ENCODE data around the gene ACSL1.

ACSL1 gene

DNA sequence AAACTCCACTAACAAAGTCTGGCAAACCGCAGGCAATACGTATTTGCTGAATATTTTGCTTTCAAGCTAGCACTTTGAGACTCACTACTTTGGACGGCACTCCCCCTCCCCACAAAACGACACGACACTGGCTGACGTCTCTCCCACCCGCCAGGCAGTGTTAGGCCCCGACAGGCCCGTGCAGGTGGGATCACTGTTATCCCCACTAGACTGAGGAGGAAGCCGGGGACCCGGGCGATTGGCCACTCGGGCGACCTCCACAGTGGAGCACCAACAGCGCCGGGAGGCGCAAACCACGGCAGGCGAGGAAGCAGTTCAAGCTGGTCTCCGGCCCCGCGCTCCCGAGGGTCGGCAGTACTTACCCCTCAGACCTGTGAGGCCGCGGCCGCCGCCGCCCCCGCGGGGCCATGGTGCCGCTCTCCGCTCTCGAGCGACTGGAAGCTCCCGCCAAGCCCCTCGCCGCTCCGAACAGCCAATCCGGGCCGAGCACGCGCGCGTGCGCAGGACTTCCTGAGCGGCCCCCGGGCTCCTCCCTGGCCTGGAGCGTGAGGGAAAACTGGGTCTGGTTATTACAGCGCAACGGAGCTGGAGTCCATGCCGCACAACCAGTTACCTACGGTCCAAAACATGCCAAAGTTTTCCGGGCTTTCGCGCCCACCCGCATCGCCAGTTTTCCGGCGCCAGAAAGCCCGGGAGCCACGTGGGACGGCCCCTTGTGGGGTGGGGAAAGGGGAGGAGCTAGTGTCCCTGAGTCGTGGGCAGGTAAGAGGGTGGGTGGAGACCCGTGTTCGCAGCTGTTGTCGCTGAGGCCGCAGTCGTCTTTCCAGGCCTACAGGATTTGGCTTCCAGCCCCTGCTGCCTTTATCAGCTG is 91.9 kb downstream of the ACSL1 start, which contains the start of gene CENPU:
TSS of gene CENPU (minus strand) at position 443 of the 871 bp plus-strand sequence. CDS start at position 409, 34 bp downstream.
- peak within 1 kb of the TSS; percentile 81 for H3K4me3 ChIP-seq (ENCODE audit: low read length)
- H3K27ac ChIP-seq (ENCODE audit: low read depth, low read length): no peak within 1 kb of the TSS
- no peaks in the 10 kb centered on the region for H3K36me3 ChIP-seq (ENCODE audit: control insufficient read depth, insufficient read depth, low read length)
- peak within 1 kb of the TSS; percentile 35 for H3K9ac ChIP-seq (ENCODE audit: low read length)
- peaks cover 7% of the 10 kb centered on the region for H3K4me1 ChIP-seq (ENCODE audit: control insufficient read depth, insufficient read depth, low read length)
- H3K27me3 ChIP-seq (ENCODE audit: control insufficient read depth, insufficient read depth, low read length): no peaks in the 10 kb centered on the region

DNA sequence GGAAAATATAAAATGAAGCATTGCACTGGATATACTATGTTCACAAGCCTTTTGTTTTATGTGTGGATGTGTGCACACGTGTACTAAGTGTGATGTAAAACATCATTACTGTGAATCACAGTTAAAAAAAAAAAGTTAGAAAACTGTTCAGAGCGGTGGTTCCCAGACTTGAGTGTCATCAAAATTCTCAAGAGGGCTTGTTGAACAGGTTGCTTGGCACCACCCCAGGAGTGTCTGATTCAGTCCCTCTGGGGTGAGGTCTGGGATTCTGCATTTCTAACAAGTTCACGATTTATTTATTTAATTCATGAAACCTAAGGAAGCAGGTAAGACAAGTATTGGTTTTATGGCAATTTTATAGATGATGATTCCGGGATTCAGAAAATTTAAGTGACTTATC is 93.6 kb downstream of the ACSL1 start:
- Histone ChIP-seq H3K9ac (ENCODE audit: low read length) (no peak overlapping the region), H3K27ac (ENCODE audit: low read depth, low read length) (no peak overlapping the region), H3K36me3 (ENCODE audit: control insufficient read depth, insufficient read depth, low read length) (no peaks in the 10 kb centered on the region), H3K4me3 (ENCODE audit: low read length) (no peak overlapping the region), H3K27me3 (ENCODE audit: control insufficient read depth, insufficient read depth, low read length) (no peaks in the 10 kb centered on the region), H3K4me1 (ENCODE audit: control insufficient read depth, insufficient read depth, low read length) (peaks cover 7% of the 10 kb centered on the region)

DNA sequence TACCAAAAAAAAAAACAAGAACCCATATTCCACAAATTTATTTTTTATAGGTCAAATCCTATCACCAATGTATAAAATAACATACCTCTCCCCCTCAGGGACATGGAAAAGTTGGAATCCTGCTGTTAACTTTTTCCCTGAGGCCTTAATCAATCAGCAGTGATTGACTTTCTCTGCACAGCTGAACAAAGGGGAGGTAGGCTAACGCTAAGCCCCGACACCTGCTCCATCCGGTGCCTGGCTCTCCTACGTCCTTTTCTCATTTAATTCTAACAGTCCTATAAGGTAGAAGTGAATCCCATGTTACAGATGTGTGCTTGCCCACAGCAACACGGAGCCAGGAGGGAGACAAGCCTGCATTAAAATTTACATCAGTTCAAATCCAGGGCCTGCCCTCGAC is 94.7 kb downstream of the ACSL1 start:
- H3K4me1 ChIP-seq (ENCODE audit: control insufficient read depth, insufficient read depth, low read length): peaks cover 7% of the 10 kb centered on the region
- no peak overlapping the region for H3K27ac ChIP-seq (ENCODE audit: low read depth, low read length)
- no peaks in the 10 kb centered on the region for H3K36me3 ChIP-seq (ENCODE audit: control insufficient read depth, insufficient read depth, low read length)
- H3K9ac ChIP-seq (ENCODE audit: low read length): no peak overlapping the region
- H3K4me3 ChIP-seq (ENCODE audit: low read length): no peak overlapping the region
- no peaks in the 10 kb centered on the region for H3K27me3 ChIP-seq (ENCODE audit: control insufficient read depth, insufficient read depth, low read length)

DNA sequence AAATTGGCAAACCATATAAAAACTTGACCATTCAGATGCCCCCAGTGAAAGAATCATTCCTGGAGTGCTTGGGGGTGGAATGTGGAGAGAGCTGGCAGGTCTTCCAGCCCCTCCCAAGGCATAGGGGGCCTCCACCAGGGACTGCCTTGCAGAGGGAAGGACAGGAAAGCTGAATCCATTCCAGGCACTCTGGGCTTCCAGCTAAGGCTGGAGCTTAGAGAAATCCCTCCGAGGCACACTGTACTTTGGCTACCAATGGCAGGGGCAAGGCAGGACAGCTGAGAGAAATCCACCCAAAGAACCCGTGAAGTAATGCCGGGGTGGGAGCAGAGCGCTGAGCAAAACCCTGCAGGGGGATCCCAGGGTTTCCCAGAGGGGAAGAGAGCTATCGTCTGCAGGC is 95.8 kb downstream of the ACSL1 start:
- H3K9ac ChIP-seq (ENCODE audit: low read length): no peak overlapping the region
- no peaks in the 10 kb centered on the region for H3K27me3 ChIP-seq (ENCODE audit: control insufficient read depth, insufficient read depth, low read length)
- H3K27ac ChIP-seq (ENCODE audit: low read depth, low read length): no peak overlapping the region
- no peak overlapping the region for H3K4me3 ChIP-seq (ENCODE audit: low read length)
- H3K4me1 ChIP-seq (ENCODE audit: control insufficient read depth, insufficient read depth, low read length): peaks cover 7% of the 10 kb centered on the region
- H3K36me3 ChIP-seq (ENCODE audit: control insufficient read depth, insufficient read depth, low read length): no peaks in the 10 kb centered on the region

DNA sequence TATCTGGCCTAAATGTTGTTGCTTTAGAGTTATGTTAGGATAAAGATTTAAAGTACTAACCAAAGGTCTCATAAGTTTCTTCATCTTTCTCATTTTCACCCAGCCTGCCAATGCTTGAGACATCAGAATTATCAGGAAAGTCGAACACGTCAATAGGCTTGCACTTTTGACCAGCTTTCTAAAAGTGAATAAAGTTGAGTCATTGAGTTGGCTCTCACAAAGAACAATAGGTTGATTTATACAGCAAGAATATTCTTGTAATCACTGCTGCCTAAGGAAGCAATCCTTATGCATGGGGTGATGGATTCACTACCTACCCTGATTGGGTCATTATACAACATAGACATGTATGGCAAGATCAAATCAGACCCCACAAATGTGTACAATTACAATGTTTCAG is 96.9 kb downstream of the ACSL1 start:
- peaks cover 7% of the 10 kb centered on the region for H3K4me1 ChIP-seq (ENCODE audit: control insufficient read depth, insufficient read depth, low read length)
- H3K27me3 ChIP-seq (ENCODE audit: control insufficient read depth, insufficient read depth, low read length): no peaks in the 10 kb centered on the region
- no peak overlapping the region for H3K27ac ChIP-seq (ENCODE audit: low read depth, low read length)
- H3K4me3 ChIP-seq (ENCODE audit: low read length): no peak overlapping the region
- no peaks in the 10 kb centered on the region for H3K36me3 ChIP-seq (ENCODE audit: control insufficient read depth, insufficient read depth, low read length)
- H3K9ac ChIP-seq (ENCODE audit: low read length): no peak overlapping the region

DNA sequence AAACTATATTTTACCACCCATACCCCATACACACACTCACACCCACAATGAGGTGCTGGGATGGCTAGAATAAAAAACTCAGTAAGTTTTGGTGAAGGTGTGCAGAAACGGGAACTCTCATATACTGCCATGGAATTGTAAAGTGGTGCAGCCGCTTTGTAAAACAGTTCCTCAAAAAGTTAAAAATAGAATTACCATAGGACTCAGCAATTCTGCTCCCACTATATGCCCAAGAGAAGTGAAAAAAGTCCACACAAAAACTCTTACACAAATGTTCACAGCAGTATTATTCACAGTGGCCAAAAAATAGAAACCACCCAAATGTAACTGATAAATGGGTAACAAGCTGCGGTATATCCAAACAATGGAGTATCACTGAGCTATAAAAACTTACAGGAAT is 98.3 kb downstream of the ACSL1 start:
- Histone ChIP-seq H3K27me3 (ENCODE audit: control insufficient read depth, insufficient read depth, low read length) (no peaks in the 10 kb centered on the region), H3K9ac (ENCODE audit: low read length) (no peak overlapping the region), H3K4me1 (ENCODE audit: control insufficient read depth, insufficient read depth, low read length) (no peaks in the 10 kb centered on the region), H3K27ac (ENCODE audit: low read depth, low read length) (no peak overlapping the region), H3K4me3 (ENCODE audit: low read length) (no peak overlapping the region), H3K36me3 (ENCODE audit: control insufficient read depth, insufficient read depth, low read length) (no peaks in the 10 kb centered on the region)

DNA sequence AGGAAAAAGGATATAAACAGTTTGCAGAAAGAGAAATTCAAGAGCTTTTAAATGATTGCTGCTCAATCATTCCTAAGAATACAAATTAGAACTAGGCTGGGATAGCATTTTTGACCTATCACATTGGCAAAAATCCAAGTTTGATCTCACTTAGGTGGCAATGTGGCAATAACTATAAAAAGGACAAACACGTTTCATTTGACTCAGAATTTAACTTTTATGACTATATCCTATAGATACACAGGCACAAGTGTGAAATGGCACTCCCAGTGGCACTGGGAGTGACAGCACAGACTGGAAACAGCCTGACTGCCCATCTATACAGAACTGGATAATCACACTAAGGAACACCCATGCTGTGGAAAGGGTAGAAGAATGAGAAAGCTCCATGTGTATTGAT is 103.0 kb downstream of the ACSL1 start:
- Histone ChIP-seq H3K9ac (ENCODE audit: low read length) (no peak overlapping the region), H3K27me3 (ENCODE audit: control insufficient read depth, insufficient read depth, low read length) (no peaks in the 10 kb centered on the region), H3K4me3 (ENCODE audit: low read length) (no peak overlapping the region), H3K4me1 (ENCODE audit: control insufficient read depth, insufficient read depth, low read length) (no peaks in the 10 kb centered on the region), H3K27ac (ENCODE audit: low read depth, low read length) (no peak overlapping the region), H3K36me3 (ENCODE audit: control insufficient read depth, insufficient read depth, low read length) (no peaks in the 10 kb centered on the region)

DNA sequence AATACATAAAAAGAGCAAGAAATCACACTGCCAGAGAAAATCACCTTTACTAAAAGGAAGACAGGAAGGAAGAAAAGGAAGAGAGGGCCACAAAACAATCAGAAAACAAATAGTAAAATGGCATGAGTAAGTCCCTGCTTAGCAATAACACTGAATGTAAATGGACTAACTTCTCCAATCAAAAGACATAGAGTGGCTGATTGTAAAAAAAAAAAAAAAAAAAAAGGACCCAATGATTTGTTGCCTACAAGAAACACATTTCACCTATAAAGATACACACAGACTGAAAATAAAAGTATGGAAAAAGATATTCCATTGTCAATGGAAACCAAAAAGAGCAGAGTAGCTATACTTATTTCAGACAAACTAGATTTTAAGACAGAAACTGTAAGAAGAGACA is 104.5 kb downstream of the ACSL1 start:
- Histone ChIP-seq H3K36me3 (ENCODE audit: control insufficient read depth, insufficient read depth, low read length) (no peaks in the 10 kb centered on the region), H3K4me3 (ENCODE audit: low read length) (no peak overlapping the region), H3K9ac (ENCODE audit: low read length) (no peak overlapping the region), H3K27me3 (ENCODE audit: control insufficient read depth, insufficient read depth, low read length) (no peaks in the 10 kb centered on the region), H3K27ac (ENCODE audit: low read depth, low read length) (no peak overlapping the region), H3K4me1 (ENCODE audit: control insufficient read depth, insufficient read depth, low read length) (no peaks in the 10 kb centered on the region)

DNA sequence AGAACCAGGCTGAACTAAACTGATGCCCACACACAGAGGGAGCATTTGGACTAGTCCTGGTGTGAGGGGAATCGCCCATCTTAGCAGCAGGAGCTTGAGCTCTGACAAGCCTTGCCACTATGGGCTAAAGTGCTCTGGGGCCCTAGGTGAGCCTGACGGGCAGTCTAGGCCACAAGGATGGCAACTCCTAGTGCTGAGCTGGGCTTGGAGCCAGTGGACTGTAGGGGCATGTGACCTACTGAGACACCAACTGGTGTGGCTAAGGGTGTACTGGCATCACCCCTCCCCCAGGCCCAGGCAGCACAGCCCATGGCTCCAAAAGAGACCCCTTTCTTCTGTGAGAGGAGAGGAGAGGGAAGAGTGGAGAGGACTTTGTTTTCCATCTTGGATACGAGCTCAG is 106.4 kb downstream of the ACSL1 start:
- Histone ChIP-seq H3K4me1 (ENCODE audit: control insufficient read depth, insufficient read depth, low read length) (no peaks in the 10 kb centered on the region), H3K36me3 (ENCODE audit: control insufficient read depth, insufficient read depth, low read length) (no peaks in the 10 kb centered on the region), H3K4me3 (ENCODE audit: low read length) (no peak overlapping the region), H3K9ac (ENCODE audit: low read length) (no peak overlapping the region), H3K27ac (ENCODE audit: low read depth, low read length) (no peak overlapping the region), H3K27me3 (ENCODE audit: control insufficient read depth, insufficient read depth, low read length) (no peaks in the 10 kb centered on the region)

DNA sequence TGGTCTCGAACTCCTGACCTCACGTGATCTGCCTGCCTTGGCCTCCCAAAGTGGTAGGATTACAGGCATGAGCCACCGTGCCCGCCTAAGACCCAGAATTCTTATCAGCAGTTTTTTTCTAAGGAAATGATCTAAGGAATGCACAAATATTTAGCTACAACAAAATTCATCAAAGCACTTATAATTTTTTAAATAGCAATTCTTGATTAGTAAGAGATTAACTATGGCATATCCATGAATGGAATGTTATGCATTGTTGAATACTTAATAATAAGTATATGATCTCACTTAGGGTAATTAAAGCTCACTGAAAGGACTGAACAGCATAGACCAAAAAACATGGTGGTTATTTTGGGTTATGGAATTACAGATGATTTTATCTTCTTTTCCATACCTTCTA is 110.2 kb downstream of the ACSL1 start:
- Histone ChIP-seq H3K9ac (ENCODE audit: low read length) (no peak overlapping the region), H3K36me3 (ENCODE audit: control insufficient read depth, insufficient read depth, low read length) (no peaks in the 10 kb centered on the region), H3K27me3 (ENCODE audit: control insufficient read depth, insufficient read depth, low read length) (no peaks in the 10 kb centered on the region), H3K4me3 (ENCODE audit: low read length) (no peak overlapping the region), H3K4me1 (ENCODE audit: control insufficient read depth, insufficient read depth, low read length) (no peaks in the 10 kb centered on the region), H3K27ac (ENCODE audit: low read depth, low read length) (no peak overlapping the region)

DNA sequence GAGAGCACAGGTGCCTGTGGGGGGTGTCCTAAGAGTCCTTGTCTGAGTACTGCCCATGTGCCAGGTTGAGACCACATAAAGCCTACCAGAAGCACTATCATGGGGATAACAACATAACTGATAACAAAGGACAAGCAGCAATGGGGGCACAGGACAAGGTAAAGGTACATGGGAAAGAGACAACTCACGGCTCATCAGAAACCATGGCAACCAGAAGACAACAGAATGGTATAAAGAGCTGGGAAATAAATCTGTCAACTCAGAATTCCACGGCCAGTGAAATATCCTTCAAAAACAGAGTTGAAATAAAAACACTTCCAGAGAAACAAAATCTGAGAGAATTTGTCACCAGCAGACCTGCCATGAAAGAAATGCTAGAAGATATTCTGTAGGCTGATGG is 111.9 kb downstream of the ACSL1 start:
- Histone ChIP-seq H3K27ac (ENCODE audit: low read depth, low read length) (no peak overlapping the region), H3K4me1 (ENCODE audit: control insufficient read depth, insufficient read depth, low read length) (no peaks in the 10 kb centered on the region), H3K4me3 (ENCODE audit: low read length) (no peak overlapping the region), H3K36me3 (ENCODE audit: control insufficient read depth, insufficient read depth, low read length) (no peaks in the 10 kb centered on the region), H3K9ac (ENCODE audit: low read length) (no peak overlapping the region), H3K27me3 (ENCODE audit: control insufficient read depth, insufficient read depth, low read length) (no peaks in the 10 kb centered on the region)

DNA sequence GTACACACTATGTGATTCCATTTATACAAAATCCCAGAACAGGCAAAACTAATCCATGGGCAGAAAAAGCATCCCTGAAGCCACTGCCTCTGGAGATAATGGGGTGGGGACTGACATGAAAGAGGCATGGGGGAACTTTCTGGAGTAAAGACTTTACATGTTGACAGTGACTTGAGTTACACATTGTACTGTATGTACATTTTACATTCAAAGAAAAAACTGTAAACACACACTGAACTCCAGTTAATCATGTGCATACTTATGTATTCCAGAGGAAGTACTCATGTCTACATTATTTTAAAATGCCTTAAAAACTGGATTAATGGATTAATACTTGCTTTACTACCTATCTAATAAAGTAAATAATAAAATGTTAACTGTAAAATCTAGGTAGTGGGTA is 113.4 kb downstream of the ACSL1 start:
- H3K9ac ChIP-seq (ENCODE audit: low read length): no peak overlapping the region
- no peak overlapping the region for H3K4me3 ChIP-seq (ENCODE audit: low read length)
- H3K27me3 ChIP-seq (ENCODE audit: control insufficient read depth, insufficient read depth, low read length): no peaks in the 10 kb centered on the region
- no peaks in the 10 kb centered on the region for H3K4me1 ChIP-seq (ENCODE audit: control insufficient read depth, insufficient read depth, low read length)
- H3K27ac ChIP-seq (ENCODE audit: low read depth, low read length): no peak overlapping the region
- H3K36me3 ChIP-seq (ENCODE audit: control insufficient read depth, insufficient read depth, low read length): no peaks in the 10 kb centered on the region

DNA sequence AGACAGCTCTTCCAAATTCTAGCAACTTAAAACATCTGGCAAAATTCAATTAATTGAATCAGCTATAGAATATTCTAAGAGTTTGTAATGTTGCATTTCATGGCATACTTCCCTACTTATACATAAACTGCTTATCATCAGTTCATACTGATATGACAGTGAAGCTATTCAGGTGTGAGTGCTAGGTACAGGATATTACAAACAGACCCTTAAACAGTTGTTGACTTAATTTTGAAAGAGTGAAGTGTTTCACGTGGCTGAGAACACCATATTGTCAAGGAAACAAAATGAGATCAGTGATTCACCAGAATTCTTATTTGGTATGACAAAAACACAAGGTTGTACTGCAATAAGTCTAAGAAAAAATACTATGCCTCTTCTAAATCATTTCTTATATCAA is 119.3 kb downstream of the ACSL1 start:
- Histone ChIP-seq H3K4me3 (ENCODE audit: low read length) (no peak overlapping the region), H3K4me1 (ENCODE audit: control insufficient read depth, insufficient read depth, low read length) (no peaks in the 10 kb centered on the region), H3K36me3 (ENCODE audit: control insufficient read depth, insufficient read depth, low read length) (no peaks in the 10 kb centered on the region), H3K9ac (ENCODE audit: low read length) (no peak overlapping the region), H3K27me3 (ENCODE audit: control insufficient read depth, insufficient read depth, low read length) (no peaks in the 10 kb centered on the region), H3K27ac (ENCODE audit: low read depth, low read length) (no peak overlapping the region)
